ENCODE measurements around the gene KANK2.

DNA sequence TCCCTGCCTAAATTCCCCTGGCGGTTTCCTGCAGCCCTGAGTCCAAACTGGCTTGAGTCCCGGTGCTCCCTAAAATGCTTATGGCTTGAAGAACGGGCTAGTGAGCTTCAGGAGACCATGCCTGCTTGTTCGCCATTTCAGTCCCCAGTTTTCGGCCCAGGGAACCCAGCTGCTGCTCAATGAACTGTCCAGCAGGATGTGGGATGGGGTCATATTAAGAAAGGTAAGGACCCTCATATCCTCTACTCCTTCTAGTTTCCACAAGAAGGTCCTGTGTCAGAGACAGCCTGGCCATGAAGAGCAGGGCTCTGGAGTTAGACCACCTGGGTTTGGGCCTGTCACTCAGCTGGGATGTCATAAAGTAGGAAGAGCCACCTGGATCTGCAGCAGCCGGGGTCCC, 24.8 kb downstream of the KANK2 start:
- TF ChIP-seq, protein P1, sequence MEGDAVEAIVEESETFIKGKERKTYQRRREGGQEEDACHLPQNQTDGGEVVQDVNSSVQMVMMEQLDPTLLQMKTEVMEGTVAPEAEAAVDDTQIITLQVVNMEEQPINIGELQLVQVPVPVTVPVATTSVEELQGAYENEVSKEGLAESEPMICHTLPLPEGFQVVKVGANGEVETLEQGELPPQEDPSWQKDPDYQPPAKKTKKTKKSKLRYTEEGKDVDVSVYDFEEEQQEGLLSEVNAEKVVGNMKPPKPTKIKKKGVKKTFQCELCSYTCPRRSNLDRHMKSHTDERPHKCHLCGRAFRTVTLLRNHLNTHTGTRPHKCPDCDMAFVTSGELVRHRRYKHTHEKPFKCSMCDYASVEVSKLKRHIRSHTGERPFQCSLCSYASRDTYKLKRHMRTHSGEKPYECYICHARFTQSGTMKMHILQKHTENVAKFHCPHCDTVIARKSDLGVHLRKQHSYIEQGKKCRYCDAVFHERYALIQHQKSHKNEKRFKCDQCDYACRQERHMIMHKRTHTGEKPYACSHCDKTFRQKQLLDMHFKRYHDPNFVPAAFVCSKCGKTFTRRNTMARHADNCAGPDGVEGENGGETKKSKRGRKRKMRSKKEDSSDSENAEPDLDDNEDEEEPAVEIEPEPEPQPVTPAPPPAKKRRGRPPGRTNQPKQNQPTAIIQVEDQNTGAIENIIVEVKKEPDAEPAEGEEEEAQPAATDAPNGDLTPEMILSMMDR (IDR thresholded peaks at IDR 0.05; ENCODE audit: poor library complexity, severe bottlenecking), result no peak
- TF ChIP-seq RAD21 (conservative IDR thresholded peaks at IDR 0.05), result no peak
- no peak for TF ChIP-seq EP300 (conservative IDR thresholded peaks at IDR 0.05; ENCODE audit: poor library complexity, severe bottlenecking)
- no peak for TF ChIP-seq POLR2AphosphoS5 (IDR thresholded peaks at IDR 0.05)
- no peak for TF ChIP-seq TAF1 (IDR thresholded peaks at IDR 0.05; ENCODE audit: low read depth)
- no peak for TF ChIP-seq SMC3 (conservative IDR thresholded peaks at IDR 0.05; ENCODE audit: poor library complexity)
- TF ChIP-seq, protein P2, sequence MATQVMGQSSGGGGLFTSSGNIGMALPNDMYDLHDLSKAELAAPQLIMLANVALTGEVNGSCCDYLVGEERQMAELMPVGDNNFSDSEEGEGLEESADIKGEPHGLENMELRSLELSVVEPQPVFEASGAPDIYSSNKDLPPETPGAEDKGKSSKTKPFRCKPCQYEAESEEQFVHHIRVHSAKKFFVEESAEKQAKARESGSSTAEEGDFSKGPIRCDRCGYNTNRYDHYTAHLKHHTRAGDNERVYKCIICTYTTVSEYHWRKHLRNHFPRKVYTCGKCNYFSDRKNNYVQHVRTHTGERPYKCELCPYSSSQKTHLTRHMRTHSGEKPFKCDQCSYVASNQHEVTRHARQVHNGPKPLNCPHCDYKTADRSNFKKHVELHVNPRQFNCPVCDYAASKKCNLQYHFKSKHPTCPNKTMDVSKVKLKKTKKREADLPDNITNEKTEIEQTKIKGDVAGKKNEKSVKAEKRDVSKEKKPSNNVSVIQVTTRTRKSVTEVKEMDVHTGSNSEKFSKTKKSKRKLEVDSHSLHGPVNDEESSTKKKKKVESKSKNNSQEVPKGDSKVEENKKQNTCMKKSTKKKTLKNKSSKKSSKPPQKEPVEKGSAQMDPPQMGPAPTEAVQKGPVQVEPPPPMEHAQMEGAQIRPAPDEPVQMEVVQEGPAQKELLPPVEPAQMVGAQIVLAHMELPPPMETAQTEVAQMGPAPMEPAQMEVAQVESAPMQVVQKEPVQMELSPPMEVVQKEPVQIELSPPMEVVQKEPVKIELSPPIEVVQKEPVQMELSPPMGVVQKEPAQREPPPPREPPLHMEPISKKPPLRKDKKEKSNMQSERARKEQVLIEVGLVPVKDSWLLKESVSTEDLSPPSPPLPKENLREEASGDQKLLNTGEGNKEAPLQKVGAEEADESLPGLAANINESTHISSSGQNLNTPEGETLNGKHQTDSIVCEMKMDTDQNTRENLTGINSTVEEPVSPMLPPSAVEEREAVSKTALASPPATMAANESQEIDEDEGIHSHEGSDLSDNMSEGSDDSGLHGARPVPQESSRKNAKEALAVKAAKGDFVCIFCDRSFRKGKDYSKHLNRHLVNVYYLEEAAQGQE (IDR thresholded peaks at IDR 0.05; ENCODE audit: borderline replicate concordance), result no peak
- no peak for TF ChIP-seq EZH2 (IDR thresholded peaks at IDR 0.05; ENCODE audit: borderline replicate concordance, insufficient read depth, low read length, poor library complexity, severe bottlenecking)
- no peak for TF ChIP-seq MXI1 (conservative IDR thresholded peaks at IDR 0.05; ENCODE audit: poor library complexity, severe bottlenecking)
